HG02852 (cell line): Measurements from ENCODE around the gene SLIT3.

ENCODE experiments used
- ATAC-seq: cut with Tn5 transposase; IDR thresholded peaks from one replicate; pipeline ENCODE4 v1.9.1; 2021; ENCODE audit warnings: mild to moderate bottlenecking, moderate library complexity; ENCODE audit not compliant: unreplicated experiment

The SLIT3 gene

GRCh38 chr5:168790002-168790635 is 510.8 kb downstream of the SLIT3 start:
- no peak for ATAC-seq

DNA sequence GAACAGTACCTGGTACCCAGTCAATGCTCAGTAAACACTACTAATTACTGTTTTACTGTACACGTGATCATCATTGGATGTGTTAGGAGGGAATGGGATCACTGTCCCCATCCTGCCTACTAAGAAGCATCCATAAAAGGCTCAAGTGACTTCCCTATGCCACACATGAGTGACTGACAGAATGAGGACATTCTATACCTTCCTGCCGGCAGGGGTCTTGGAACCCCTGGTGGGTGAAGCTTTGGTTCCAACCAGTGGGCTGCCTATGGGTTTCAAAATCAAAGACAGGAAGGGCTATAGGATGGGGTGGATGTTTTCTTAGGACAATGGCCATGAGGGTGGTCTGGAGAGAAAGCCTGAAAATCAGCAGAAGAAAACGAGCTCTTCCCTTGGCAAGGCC is 512.2 kb downstream of the SLIT3 start:
- ATAC-seq, result no peak

DNA sequence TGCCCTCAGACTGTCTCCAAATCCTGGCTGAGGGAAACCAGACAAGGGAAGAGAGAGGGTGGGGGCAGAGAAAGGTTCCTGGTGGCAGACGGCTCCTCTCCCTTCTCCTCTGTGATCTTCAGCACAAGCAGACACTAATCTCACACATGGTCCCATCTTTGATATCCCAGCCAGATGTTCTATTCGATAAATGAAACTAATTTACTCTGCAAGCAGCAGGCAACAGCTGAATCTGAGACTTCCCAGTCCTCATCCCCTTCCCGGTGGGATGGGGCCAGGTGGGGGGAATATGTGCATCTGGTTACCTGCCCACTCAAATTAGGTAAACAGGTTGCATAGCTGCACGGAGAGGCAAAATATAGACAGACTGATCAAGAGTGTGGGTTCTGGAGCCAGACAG is 512.8 kb downstream of the SLIT3 start:
- no peak for ATAC-seq

- no peak for ATAC-seq
Measured at GRCh38 chr5:168786147-168786546, 514.8 kb downstream of the SLIT3 start.

GRCh38 chr5:168784454-168784853 is 516.5 kb downstream of the SLIT3 start:
- ATAC-seq, result no peak

GRCh38 chr5:168781941-168782571 is 518.9 kb downstream of the SLIT3 start:
- no peak for ATAC-seq

DNA sequence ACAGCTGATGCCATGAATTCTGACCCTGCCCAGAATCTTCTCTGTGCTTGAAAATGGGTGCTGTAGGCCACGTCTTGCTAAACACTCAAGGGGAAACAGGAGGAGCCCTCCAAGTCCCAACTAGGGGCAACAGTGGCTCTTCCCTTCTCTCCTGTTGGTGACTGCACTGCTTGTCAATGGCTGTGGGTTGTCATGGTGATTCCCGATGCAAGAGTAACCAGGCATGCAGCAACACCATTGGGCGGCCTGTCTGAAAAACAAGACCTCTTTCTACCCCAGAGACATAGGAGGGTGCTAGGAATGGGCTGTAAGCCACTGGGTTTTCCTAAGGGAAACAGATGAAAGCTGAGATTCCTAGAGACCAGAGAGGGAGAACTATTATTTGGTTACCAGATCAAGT is 520.1 kb downstream of the SLIT3 start:
- no peak for ATAC-seq

DNA sequence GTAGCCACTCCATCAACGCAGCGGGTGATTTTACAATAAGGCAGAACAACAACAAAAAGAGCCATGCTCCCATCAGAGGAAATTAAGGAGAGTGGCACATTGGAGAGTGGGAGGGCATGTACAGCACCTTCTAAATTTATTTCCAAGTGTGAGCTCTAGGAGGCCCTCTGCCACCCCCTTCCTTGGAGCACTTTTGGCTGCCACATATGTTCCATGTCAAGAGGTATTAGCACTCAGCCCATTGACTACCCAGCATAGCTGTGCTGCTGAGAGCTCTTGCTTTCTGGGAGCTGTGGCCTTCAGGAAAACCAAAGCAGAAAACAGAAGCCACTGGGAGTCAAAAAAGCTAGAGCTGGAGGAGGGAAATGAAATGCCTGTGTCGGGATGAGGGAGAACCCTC is 521.6 kb downstream of the SLIT3 start:
- no peak for ATAC-seq

- no peak for ATAC-seq
Measured at GRCh38 chr5:168778536-168778935, 522.4 kb downstream of the SLIT3 start.

DNA sequence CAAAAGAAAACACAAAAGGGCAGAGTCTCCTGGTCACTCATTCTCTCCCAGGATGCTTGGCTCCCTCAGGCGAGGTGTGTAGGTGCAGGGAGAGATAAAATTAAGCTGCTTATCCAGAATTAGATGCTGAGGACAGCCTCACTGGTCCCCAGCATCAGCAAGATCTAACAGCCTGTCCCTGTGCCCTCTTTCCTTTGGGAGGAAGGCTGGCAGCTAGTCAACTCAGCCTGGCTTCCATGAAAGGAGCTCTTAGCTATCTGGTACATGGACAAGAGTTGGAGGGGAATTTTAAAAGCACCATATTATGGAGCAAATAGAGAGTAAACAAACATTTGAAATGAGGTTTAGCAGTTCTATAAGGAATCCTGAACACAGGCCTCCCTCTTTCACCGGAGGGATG is 523.3 kb downstream of the SLIT3 start:
- ATAC-seq, result no peak

DNA sequence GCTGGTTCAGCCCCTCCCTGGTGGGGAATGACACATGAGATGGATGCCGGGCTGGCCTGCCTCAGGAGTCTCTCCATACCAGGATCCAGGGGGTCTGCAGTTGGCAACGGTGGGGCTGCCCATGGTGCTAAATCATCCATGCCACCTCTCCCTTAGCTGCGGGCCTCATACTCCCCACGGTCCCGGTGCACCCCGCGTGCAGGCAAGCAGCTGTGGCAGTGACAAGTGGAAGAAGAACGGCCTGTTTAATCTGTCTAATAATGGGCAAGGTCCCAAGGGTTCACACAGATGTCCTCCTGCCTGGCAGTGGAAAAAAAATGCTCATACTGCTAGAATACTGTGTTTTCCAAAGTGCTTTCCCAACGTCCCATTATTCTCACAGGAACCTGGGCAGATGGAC is 524.9 kb downstream of the SLIT3 start:
- ATAC-seq, result no peak

DNA sequence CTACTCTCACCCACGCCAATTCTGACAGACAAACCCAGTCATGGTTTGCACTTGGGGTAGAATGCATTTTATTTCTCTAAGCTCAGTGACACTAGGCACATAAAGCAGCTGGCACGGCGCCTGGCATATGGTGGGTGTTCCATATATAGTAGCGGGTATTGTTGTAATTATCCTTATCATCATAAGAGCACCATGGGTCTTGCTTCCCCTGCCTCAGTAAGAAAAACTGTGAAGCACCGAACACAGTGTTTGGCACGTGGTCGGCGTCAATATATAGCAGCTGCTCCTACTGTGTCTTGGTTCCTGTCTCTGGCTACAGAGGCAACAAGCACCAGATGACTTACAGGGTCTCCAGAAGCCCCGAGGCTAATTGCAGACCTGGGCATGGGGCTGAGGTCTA is 527.7 kb downstream of the SLIT3 start:
- no peak for ATAC-seq

- no peak for ATAC-seq
Measured at GRCh38 chr5:168772316-168772961, 528.5 kb downstream of the SLIT3 start.

GRCh38 chr5:168771678-168772077 is 529.3 kb downstream of the SLIT3 start:
- no peak for ATAC-seq

DNA sequence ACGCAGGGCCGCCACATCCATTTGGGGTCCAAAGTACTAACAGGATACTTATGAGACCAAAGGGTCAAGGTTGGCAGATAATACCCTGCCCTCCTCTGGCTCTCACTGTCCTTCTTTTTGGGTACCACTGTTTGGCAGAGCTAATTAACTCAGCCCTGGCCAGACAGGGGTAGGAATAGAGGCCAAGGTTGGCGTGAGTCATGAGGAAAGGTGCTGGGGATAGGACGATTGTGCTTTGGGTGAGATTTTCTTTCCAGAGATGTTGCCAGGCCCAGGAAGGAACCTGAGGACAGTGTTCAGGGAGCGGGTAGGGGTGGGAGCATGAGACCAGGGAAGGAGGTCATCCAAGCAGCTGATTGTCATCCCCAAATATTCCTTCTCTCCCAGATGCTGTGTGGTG is 529.9 kb downstream of the SLIT3 start:
- ATAC-seq, result no peak

DNA sequence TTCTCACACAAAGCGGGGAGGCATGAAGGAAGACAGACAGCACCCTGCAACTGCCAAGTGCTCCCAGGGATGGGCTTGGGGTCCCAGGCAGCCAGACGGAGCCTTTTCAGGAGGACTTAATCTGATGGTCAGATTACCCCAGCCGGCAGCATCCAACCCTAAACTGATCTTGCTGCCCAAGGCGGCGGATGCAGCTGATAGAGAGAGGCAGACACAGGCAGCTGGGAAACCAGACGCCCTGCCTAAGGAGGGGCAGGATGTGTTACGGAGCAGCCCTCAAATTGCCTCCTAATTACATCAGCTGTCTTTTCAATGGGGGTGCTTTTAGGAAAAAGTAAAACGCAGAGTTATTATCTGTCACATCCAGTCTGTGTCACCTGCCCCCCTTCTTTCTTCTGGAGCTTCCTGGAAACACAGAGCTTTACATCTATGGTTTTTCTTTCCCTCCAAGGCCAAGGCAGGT is 530.9 kb downstream of the SLIT3 start:
- no peak for ATAC-seq

- no peak for ATAC-seq
Measured at GRCh38 chr5:168768172-168768571, 532.8 kb downstream of the SLIT3 start.

- no peak for ATAC-seq
Measured at GRCh38 chr5:168766426-168766700, 534.6 kb downstream of the SLIT3 start.

GRCh38 chr5:168765551-168766425 is 535.2 kb downstream of the SLIT3 start:
- no peak for ATAC-seq

GRCh38 chr5:168765086-168765550 is 535.8 kb downstream of the SLIT3 start:
- ATAC-seq, result no peak
